HG02759 (cell line): ENCODE results near the gene DOLK.

Source experiments
- ATAC-seq: cut with Tn5 transposase; IDR thresholded peaks from one replicate; pipeline ENCODE4 v1.9.1; 2021; ENCODE audit warnings: mild to moderate bottlenecking, moderate library complexity; ENCODE audit not compliant: unreplicated experiment

Gene DOLK

GRCh38 chr9:128936171-128936865, 11.1 kb downstream of the DOLK start:
- ATAC-seq, result no peak

- ATAC-seq, result no peak
Observed at GRCh38 chr9:128933731-128934130, 13.7 kb downstream of the DOLK start.

DNA sequence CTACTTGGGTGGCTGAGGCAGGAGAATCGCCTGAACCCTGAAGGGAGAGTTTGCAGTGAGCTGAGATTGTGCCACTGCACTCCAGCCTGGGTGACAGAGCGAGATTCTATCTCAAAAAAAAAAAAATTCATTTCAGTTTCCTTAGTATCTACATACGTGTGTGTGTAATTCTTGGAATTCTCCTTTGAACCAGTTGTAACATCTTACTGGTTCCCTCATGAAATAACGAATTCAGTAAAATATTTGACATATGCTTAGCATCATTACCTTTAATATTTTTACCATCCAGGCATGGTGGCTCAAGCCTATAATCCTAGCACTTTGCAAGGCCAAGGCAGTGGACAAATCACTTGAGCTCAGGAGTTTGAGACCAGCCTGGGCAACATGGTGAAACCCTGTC, 17.8 kb downstream of the DOLK start:
- ATAC-seq, result no peak

- no peak for ATAC-seq
Observed at GRCh38 chr9:128928624-128929023, 18.8 kb downstream of the DOLK start.

- ATAC-seq, result no peak
Observed at GRCh38 chr9:128927731-128928411, 19.5 kb downstream of the DOLK start.

- ATAC-seq, result no peak
Observed at GRCh38 chr9:128923493-128923883, 23.9 kb downstream of the DOLK start.

- no peak for ATAC-seq
Observed at GRCh38 chr9:128921881-128922763, 25.3 kb downstream of the DOLK start.

DNA sequence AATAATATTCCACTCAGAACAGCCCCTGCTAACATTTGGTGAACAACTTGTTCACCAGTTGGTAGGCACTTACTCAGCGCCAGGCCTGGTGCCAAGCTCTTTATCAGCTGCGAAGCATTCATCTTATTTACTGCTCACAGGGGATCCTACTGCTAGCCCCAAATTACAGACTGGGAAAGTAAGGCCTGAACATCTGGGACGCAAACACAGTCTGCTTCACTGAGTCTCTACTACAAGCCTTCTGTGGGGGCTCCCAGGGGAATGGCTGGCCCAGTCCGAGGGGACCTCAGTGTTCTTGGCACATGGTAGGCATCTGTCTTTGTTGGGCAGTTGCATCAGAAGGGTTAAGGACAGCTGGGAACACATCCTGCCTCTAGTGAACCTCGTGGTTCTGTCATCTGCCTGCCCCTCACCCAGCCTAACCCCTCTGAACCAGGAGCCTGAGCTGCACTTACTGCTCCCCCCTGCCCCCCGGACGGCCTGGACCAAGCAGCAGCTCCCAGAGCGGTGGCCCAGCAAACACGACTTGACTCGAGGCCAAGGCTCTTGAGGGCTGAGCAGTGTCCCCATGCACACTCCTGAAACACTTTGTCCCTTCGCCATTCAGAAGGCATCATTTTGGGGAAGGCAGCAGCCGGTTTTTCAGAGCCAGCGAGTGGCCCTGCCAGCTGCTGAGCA, 26.9 kb downstream of the DOLK start, which contains the start of gene PHYHD1:
PHYHD1 (plus strand) TSS at position 602 of the 678 bp plus-strand sequence. CDS start 1,342 bp downstream, outside the sequence.
- no peak for ATAC-seq

DNA sequence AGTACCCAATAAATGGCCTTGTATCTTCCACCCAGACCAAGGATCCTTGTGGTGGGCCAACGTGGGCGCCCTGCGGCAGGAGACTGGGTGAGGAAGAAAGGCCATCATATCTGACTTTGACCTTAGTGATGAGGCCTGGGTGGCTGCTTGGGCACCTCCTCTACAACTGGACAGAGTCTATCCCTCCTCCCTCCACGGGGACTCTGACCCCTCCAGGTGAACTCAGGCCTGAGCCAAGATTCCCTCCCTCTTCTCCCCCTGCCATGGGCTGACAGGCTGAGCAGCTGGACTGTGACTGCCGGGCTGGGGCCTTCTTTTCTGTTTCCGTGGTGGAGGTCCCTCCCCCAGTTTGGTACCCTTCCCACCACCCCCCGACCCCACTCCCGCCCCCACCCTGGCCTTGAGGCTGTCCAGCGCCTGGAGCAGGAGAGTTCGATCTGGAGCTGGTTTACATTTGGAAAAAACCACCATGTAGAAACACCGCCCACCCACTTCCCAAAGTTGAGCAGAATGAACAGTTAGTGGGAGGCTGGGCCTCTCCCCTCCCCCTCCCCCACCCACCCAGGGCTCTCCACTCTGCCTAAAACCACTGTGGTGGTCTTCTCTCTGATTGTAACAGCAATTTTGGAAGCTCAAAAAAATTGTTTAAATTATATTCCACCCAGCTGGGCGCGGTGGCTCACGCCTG, 27.9 kb downstream of the DOLK start:
- no peak for ATAC-seq

- ATAC-seq, result no peak
Observed at GRCh38 chr9:128918921-128919320, 28.5 kb downstream of the DOLK start.

DNA sequence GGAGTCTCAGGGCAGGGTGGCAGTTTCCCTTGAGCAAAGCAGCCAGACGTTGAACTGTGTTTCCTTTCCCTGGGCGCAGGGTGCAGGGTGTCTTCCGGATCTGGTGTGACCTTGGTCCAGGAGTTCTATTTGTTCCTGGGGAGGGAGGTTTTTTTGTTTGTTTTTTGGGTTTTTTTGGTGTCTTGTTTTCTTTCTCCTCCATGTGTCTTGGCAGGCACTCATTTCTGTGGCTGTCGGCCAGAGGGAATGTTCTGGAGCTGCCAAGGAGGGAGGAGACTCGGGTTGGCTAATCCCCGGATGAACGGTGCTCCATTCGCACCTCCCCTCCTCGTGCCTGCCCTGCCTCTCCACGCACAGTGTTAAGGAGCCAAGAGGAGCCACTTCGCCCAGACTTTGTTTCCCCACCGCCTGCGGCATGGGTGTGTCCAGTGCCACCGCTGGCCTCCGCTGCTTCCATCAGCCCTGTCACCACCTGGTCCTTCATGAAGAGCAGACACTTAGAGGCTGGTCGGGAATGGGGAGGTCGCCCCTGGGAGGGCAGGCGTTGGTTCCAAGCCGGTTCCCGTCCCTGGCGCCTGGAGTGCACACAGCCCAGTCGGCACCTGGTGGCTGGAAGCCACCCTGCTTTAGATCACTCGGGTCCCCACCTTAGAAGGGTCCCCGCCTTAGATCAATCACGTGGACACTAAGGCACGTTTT, 30.1 kb downstream of the DOLK start:
- ATAC-seq, result no peak

GRCh38 chr9:128916745-128917144, 30.7 kb downstream of the DOLK start:
- ATAC-seq, result no peak

DNA sequence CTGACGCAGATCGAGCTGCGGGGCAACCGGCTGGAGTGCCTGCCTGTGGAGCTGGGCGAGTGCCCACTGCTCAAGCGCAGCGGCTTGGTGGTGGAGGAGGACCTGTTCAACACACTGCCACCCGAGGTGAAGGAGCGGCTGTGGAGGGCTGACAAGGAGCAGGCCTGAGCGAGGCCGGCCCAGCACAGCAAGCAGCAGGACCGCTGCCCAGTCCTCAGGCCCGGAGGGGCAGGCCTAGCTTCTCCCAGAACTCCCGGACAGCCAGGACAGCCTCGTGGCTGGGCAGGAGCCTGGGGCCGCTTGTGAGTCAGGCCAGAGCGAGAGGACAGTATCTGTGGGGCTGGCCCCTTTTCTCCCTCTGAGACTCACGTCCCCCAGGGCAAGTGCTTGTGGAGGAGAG, 31.2 kb downstream of the DOLK start:
- no peak for ATAC-seq

GRCh38 chr9:128913995-128914772, 33.2 kb downstream of the DOLK start:
- no peak for ATAC-seq

GRCh38 chr9:128913048-128913900, 34.1 kb downstream of the DOLK start:
- ATAC-seq, result no peak

GRCh38 chr9:128912270-128912853, 35.0 kb downstream of the DOLK start:
- ATAC-seq, result no peak

GRCh38 chr9:128911529-128912035, 35.8 kb downstream of the DOLK start:
- no peak for ATAC-seq
